ENCODE results near the gene RAB3D.
A peak's percentile ranks its signal among the peaks of the same experiment; 100 is the strongest.
"Not testable (repeated sequence)": the region's sequence is repeated elsewhere in the genome, so short reads cannot be mapped to it uniquely, and the experiment has no call there.

RAB3D gene, protein sequence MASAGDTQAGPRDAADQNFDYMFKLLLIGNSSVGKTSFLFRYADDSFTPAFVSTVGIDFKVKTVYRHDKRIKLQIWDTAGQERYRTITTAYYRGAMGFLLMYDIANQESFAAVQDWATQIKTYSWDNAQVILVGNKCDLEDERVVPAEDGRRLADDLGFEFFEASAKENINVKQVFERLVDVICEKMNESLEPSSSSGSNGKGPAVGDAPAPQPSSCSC

GRCh38 chr19:11339254-11340098, at the start of gene RAB3D:
RAB3D (minus strand) TSS chr19:11339657; CDS start chr19:11337399, 2,258 bp downstream.
- in situ Hi-C loops (cut with MboI; ENCODE audit: low pct_unique_long_range_greater_than_20kb, low sequenced_read_pairs) = no loop called here
- DNase-seq = peak; percentile 82

DNA sequence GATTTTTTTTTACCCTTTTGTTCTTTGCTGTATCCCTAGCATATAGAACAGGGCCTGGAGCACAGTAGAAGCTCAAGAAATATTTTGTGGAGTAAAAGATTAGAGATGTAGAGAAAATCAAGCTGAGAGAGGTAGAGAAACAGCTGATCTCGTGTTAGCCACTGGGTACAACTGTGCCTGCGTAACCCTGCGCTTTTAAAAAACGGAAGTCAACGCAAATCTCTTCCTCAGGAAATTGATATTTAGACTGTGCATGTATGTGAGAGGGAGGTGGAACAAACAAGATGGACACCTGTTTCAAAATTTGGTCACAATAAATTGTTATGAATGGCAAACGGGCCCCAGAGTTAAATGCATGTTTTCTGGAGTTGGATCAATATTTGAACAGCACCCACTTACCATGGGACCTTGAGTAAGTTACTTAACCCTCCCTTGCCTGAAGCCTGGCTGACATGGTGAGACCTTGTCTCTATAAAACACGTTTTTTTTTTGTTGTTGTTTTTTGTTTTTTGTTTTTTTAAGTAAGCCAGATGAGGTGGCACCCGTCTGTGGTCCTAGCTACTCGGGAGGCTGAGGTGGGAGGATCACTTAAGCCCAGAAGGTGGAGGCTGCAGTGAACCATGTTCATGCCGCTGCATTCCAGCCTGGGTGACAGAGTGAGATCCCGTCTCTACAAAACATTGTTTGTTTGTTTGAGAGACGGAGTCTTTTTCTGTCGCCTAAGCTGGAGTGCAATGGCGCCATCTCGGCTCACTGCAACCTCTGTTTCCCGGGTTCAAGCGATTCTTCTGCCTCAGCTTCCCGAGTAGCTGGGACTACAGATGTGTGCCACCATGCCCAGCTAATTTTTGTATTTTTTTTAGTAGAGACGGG, 47.9 kb upstream of the RAB3D start:
- DNase-seq = peak; percentile 75
- in situ Hi-C loops (cut with MboI; ENCODE audit: low pct_unique_long_range_greater_than_20kb, low sequenced_read_pairs) = no loop called here

GRCh38 chr19:11384778-11385129, 45.3 kb upstream of the RAB3D start:
- no peak for DNase-seq
- in situ Hi-C loops (cut with MboI; ENCODE audit: low pct_unique_long_range_greater_than_20kb, low sequenced_read_pairs) = no loop called here

DNA sequence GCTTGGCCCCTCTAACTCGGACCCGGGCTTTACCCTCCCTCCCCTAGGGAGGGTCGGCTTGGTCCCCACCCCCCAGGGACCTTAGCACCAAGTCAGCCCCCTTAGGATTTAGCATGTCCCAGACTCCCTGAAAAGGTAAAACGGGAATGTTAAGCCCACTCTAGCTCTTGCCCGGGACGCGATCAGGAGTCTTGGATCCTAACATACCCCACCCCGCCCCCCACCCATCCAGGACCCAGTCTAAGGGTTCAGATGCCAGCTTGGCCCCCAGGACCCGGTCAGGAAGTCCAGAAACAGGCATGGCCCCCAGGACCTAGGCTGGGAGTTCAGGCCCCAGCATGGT, 44.2 kb upstream of the RAB3D start:
- in situ Hi-C loops (cut with MboI; ENCODE audit: low pct_unique_long_range_greater_than_20kb, low sequenced_read_pairs) = no loop called here
- DNase-seq = no peak

GRCh38 chr19:11382898-11383705, 43.6 kb upstream of the RAB3D start:
- in situ Hi-C loops (cut with MboI; ENCODE audit: low pct_unique_long_range_greater_than_20kb, low sequenced_read_pairs) = no loop called here
- DNase-seq = peak; percentile 78

DNA sequence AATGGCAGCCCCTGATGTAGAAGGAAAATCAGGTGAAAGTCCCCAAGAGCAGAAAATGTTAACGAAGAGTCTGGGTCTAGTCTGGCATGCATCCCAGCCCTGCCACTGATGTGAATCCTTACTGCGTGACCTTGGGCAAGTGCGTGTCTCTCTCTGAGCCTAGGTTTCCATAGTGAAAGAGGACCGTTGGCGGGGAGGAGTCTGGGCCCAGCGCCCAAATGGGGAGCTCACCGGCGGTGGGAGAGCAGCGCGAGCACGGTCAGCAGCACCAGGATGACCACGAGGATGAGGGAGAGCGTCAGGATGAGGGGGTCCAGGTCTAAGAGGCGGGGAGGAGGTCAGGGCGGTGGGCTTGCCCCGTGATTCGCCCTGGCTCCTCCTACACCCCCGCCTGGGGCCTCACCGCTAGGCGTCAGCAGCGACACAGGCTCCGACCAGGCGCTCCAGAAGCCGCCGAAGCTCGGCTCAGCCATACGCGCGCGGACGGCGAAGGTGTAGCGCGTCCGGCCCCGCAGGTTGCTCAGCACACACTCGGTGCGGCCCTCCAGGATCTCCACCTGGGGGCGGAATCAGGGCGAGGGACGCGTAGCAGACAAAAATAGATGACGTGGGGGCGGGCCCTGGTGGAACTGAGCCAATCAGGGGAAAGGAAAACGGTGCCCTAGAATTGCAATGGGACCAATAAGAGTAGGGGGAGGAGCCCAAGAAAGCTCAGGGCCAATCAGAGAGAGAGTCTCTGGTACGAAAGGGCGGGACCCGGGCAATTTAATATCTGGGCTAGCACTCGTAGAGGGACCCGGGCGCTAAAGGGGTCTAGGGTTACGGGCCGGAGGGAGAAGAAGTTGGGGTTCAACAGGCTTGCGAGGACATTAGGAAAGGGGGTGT, 41.4 kb upstream of the RAB3D start:
- in situ Hi-C loops (cut with MboI; ENCODE audit: low pct_unique_long_range_greater_than_20kb, low sequenced_read_pairs) = no loop called here
- DNase-seq = peak; percentile 99

GRCh38 chr19:11379857-11380350, 40.4 kb upstream of the RAB3D start:
- in situ Hi-C loops (cut with MboI; ENCODE audit: low pct_unique_long_range_greater_than_20kb, low sequenced_read_pairs) = no loop called here
- no peak for DNase-seq

- in situ Hi-C loops (cut with MboI; ENCODE audit: low pct_unique_long_range_greater_than_20kb, low sequenced_read_pairs) = not testable (repeated sequence)
Measured at GRCh38 chr19:11379269-11379845, 39.9 kb upstream of the RAB3D start.

GRCh38 chr19:11378319-11379189, 39.1 kb upstream of the RAB3D start:
- DNase-seq = peak; percentile 57
- in situ Hi-C loops (cut with MboI; ENCODE audit: low pct_unique_long_range_greater_than_20kb, low sequenced_read_pairs) = no loop called here

More at GRCh38 chr19:11379269-11379845, 39.9 kb upstream of the RAB3D start:
- DNase-seq = not testable (repeated sequence)

DNA sequence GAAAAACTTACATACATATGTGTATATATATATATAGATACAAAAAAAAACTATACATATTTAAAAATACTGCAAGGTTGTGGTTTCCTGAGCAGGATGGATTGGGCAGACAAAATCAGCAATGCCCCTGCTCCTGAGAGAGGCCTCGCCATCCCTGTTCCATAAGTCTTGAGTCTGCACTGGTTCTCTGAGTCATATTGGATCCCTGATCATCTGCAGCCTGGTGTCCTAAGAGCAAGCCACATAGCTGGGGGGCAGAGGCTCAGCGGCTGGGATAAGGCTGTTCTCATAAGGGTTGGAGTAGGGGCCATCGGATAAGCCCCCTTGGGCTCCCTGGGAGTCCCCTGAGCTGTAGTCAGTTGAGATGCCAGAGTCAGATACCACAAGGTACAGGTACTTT, 38.3 kb upstream of the RAB3D start:
- no peak for DNase-seq
- in situ Hi-C loops (cut with MboI; ENCODE audit: low pct_unique_long_range_greater_than_20kb, low sequenced_read_pairs) = no loop called here

- no peak for DNase-seq
- in situ Hi-C loops (cut with MboI; ENCODE audit: low pct_unique_long_range_greater_than_20kb, low sequenced_read_pairs) = no loop called here
Measured at GRCh38 chr19:11377237-11377636, 37.8 kb upstream of the RAB3D start.

DNA sequence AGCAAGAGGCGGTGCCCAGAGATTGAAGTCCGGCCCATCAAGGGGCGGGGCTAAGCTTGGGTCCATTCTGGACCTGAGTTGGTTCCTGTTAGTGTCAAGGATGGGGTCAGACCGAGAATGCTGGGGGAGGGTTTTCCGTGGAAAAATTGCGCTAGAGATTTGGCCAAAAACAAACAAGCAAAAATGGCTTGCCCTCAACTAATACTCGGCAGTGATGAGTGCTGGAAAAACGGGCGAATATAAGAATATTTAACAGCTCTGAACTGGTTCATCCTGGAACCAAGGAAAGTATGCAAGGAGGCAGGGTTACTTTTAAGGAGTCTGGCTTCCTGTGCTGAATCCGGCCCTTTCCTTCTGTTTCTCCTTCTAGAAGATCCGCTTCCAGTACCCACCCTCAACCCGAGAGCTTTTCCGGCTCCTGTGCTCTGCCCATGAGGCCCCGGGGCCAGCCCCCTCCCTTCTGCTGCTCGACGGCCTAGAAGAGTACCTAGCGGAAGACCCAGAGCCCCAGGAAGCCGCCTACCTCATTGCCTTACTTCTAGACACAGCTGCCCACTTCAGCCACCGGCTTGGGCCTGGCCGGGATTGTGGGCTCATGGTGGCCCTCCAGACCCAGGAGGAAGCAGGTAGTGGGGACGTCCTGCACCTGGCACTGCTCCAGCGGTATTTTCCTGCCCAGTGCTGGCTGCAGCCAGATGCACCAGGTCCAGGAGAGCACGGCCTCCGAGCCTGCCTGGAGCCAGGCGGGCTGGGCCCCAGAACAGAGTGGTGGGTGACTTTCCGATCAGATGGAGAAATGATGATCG, 35.9 kb upstream of the RAB3D start:
- peak; percentile 84 for DNase-seq
- in situ Hi-C loops (cut with MboI; ENCODE audit: low pct_unique_long_range_greater_than_20kb, low sequenced_read_pairs) = no loop called here

DNA sequence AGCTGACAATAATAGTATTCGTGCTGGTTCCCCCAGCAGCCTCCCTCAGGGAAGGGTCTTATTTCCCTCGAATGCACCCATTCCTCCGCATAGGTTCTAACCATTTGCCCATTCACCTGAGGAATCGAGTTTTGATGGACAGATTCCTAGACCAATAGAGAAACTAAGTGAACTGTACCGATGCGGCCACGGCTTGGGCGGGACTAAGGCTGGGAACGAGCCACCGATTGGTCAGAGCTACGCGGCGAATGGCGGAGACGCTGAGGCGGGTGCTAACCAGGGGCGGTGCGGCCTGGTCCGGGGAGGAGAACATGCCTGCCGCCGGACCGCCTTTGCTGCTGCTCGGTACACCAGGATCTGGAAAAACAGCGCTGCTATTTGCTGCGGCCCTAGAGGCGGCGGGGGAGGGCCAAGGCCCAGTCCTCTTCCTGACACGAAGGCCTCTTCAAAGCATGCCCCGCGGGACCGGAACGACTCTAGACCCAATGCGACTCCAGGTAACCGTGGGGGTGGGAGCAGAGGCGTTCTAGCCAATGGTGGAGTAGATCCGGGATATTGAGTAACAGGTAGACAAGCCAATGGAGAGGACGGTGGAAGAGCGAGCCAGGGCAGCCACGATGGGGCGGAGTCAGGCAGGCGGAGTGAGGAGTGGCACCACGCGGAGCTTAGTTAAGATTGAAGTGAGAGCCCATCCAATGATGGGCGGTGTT, 35.1 kb upstream of the RAB3D start, which contains the start of gene SWSAP1:
TSS of gene SWSAP1 (plus strand) at position 234 of the 710 bp plus-strand sequence. CDS start at position 249, 15 bp downstream.
- DNase-seq = peak; percentile 100
- in situ Hi-C loops (cut with MboI; ENCODE audit: low pct_unique_long_range_greater_than_20kb, low sequenced_read_pairs) = no loop called here

DNA sequence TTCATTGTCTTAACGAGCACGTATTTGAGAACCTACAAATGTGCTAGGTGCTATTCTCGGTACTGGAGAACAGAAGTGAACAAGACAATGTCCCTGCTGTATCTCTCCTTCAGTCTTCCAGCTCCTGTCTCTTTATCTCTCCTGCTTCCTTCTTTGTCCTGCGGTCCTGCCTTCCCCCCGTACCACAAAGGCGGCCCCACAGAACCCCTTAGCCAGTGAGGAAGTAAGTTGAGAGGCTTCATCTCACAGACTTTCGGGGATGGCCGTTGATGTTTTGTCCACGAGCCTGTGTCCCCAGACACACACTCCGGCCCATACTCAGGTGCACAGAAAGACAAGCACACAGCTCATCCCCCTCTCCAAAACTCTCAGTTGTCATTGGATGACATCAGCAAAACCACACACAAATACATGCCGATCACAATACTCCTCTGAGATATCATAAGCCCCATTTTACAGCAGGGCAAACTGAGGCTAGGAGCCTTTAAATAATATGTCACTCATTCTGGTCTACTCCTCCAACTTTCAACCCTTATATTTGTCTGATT, 34.5 kb upstream of the RAB3D start:
- in situ Hi-C loops (cut with MboI; ENCODE audit: low pct_unique_long_range_greater_than_20kb, low sequenced_read_pairs) = no loop called here
- DNase-seq = peak; percentile 58

Measured in KBM-7 (cell line).